GM18867 (cell line): Measurements from ENCODE around the gene CKLF.
"Not testable (repeated sequence)": the region's sequence is repeated elsewhere in the genome, so short reads cannot be mapped to it uniquely, and the experiment has no call there.

Source experiments
- ATAC-seq: cut with Tn5 transposase; IDR thresholded peaks from one replicate; pipeline ENCODE4 v1.9.1; 2021; ENCODE audit warnings: mild to moderate bottlenecking, moderate library complexity; ENCODE audit not compliant: unreplicated experiment

CKLF gene, protein sequence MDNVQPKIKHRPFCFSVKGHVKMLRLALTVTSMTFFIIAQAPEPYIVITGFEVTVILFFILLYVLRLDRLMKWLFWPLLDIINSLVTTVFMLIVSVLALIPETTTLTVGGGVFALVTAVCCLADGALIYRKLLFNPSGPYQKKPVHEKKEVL

DNA sequence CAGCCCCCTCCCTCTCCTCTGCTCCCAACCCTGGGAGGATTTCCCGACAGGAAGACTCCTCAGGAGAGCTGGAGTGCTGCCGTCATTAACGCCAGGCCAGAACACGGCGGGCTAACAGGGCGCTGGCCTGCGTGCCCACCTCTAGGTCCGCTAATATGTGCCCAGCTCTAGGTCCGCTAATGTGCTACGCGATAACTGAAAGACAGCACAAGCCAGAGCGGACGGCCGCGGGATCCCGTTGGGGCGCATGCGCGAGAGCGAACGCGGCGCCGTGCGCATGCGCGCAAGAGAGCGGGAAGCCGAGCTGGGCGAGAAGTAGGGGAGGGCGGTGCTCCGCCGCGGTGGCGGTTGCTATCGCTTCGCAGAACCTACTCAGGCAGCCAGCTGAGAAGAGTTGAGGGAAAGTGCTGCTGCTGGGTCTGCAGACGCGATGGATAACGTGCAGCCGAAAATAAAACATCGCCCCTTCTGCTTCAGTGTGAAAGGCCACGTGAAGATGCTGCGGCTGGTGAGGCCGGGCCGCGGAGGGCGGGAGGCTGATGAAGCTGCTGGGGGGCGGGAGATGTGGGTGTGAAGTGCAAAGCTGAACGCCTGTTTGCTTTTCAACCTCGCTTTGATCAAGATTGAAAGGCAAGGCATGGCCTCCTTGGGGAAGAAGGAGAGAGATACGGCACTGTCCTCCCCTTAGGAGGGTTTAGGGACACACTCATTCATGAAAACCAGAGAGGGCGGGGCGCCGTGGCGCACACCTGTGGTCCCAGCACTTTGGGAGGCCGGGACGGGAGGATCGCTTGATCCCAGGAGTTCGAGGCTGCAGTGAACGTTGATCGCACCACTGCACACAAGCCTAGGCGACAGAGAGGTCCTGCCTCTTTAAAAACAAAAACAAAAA is at the start of gene CKLF:
Gene CKLF, plus strand, starts transcription at position 291 of the 892 bp plus-strand sequence. Its CDS starts 140 bp downstream, at position 431.
- peak; percentile 78 for ATAC-seq

DNA sequence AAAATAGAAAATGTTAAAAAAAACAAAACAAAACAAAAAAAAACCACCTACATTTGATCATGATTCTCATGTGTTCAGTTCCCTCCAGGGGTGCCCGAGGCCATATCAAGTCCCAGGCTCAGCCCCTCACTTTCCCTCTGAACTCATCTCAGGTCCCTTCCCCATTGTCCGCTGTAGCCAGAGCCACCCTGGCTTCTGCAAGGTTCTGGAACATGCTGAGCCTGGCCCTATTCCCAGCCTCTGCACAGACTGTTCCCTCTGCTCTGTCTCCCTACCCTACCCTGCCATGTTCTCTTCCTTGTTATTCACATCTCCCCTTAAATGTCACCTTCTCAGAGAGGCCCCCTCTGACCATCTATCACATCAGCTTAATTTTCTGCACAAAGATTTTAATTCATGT is 49.3 kb upstream of the CKLF start:
- ATAC-seq, result no peak

DNA sequence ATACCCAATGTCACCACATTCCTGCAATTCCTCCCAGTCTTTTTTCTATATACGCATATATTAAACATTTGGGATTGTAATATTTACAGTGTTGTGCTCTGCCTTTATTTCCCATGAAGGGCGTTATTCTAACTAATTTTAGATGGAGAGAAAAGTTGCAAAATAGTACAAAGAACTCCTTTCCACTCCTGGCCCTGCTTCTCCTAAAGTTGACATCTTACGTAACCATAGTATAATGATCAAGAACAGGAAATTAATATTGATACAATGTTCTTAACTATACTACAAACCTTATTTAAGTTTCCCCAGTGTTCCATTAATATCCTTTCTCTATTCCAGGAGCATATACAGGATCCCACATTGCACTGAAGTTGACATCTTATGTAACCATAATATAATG is 48.8 kb upstream of the CKLF start:
- ATAC-seq, result no peak

DNA sequence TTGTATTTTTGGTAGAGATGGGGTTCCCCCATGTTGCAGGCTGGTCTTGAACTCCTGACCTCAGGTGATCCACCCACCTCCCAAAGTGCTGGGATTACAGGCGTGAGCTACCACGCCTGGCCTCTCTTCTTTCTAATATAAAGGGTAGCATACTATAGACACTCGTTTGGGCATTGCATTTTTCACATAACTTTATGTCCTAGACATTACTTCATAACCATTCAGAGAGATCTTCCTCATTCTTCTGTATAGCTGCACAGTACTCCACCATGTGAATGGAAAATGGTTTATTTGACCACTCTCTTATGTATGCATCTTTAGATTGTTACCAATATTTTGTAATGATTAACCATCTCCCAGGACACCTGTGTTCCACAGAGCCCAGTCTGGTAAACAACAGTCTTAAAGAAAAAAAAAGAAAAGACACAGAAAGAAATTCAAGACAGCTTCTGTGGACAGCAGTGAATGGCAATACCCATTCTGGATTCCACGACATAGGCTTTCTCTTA is 44.6 kb upstream of the CKLF start:
- no peak for ATAC-seq

DNA sequence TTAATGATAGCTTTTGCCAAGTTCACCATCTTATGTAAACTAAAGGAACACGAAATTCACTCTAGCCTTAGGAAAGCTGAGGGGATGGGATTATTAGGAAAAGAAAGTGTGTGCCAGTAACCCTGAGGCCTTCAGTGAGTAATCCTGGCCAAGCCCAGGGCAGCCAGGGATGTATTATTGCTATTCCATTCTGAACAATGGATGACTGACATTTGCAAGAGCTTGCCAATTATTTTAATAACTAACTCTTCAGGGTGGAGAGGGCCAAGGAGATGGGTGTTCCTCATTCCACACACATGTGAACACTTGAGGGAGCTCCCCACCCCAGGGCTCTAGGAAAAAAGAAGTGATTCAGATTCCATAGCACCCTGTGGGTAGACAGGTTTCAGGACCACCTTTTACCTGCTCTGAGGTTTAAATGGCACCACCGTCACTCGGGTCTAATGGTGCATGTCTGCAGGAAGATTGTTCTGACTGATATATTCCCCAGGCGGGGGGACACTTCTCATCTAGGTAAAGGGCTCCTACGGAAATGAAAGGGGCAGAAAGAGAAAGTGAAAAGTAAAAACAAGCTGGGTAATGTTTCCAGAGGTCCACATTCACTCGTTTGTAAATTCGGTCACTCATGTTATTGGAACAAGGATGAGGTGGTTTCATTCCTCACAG is 44.0 kb upstream of the CKLF start:
- ATAC-seq, result peak; percentile 42

DNA sequence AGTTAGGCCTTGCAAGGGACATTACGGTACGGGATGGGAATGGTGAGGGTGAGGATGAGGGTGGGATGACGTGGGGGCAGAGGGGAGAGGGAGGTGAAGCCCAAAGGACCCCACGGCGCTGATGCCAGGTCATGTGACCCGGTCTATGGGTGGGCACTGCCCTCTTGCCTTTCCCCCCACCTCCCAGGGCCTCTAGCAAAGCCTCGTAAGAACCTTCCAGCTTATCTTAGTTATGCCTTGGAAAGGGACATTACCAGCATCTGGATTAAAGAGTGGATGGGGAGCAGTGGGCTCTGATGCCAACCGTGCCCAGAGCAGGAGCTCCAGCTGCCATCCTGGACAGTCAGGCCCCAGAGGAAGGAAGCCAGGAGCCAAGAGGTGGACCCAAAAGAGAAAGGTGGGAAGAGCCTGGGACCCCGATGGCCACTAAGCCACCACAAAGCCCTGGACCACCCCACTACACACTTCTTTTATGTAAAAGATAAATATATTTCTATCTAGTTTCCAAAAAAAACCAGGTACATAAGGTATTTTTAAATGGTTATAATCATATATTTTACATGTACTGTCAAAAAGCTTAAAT is 43.4 kb upstream of the CKLF start:
- ATAC-seq, result no peak

DNA sequence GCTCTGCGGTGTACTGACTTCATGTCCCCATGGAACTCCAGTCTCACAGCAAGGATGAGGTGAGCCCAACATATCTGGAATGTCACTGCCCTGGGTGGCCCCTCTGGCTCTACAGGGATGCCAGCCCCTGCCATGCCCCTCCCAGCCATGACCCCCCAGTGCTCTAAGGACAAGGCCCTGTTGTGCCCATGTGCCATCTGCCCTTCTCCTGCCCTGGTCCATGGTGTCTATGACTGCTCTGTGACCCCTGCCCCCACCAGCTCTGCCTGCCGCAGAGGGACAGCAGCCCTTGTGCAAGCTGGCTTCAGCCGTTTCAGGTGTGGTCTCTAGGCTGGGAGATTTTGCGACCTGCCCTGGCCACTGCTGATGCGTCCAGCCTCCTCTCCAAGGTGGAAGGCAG is 42.8 kb upstream of the CKLF start:
- ATAC-seq, result no peak

DNA sequence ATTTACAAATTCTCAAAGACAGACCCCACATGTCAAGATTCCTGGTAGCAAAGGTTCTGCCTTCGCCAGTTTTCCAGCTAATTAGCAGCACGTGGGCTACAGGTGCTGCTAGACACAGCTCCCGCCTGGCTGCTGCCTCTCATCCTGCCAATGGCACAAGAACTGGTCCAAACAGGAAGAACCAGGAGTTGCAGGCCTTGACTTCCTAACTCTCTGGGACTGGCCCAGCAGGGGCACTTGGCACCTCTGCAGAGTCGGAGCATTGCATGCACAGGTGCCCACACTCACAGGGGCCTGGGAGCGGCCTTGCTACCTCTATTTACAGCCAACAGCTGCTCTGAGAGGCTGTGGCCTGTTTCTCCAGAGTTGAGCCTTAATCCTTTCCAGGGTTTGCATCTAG is 42.1 kb upstream of the CKLF start:
- no peak for ATAC-seq

DNA sequence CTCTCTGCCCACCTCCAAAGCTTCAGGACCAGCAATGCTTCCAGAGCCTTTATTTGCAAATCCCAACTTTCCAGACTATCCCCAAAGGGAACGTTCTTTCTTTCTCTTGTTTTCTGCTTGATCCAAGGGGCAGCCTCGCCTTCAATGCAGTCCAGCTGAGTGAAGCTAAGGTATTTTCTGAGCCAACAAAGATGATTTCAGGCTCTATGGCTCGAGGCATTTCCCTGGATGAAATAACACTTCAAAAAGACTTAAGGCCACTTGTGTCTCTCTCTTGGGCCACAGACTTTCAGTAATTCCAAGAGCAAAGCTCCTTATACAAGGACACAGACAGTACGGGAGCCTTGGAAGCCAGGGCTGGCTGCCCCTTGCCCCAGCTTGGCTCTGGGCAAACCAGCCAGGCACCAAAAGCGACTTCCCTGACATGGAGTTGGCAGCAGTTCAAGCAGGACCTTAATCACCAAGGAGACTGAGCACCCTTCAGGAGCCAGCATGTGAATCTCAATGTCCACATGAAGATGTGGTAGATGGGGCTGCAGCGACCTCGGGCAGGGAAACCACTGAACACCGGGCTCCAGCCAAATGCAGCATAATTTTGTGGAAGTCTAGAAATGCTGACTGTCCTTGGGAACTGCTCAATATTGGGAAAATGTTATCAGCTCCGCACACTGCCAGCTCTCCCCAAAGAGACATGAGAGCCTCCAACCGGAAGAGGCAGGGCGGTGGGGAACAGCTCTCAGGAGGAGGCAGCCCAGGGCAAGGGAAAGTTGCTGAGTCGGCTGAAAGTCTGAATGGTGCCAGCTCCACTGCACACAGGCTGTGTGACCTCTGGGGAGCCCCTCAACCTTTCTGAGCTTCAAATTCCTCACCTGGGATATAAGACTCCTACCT is 41.4 kb upstream of the CKLF start:
- no peak for ATAC-seq

DNA sequence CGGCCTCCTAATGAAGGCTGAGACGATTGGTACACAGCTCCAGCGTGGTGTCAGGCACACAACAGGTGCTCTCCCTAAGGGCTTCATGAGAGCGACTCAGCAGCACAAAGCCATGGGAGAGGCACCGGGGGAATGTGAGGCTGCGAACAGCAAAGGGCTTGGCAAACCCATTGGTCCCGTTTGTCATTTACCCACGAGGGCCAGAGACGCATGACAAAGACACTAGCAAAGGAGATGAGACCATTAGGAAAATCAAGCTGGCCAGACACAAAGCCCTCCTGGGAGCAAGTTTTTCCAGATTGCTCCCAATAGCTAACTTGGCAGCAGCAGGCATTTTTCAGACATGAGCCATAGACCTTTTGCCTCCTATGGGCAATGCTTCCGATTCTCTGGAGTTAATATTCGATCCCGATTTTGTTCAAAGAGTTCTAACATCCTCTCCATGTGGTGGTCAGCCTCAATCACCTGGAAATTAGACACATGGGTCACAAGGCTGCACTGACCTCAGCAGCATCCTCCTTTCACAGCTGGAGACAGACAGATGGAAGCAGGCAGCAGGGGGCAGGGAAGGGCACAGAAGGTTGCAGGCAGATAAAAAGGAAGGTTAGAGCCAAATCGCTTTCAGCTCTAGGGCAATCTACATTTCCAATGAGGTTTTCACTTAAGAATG is 40.6 kb upstream of the CKLF start:
- ATAC-seq, result no peak

DNA sequence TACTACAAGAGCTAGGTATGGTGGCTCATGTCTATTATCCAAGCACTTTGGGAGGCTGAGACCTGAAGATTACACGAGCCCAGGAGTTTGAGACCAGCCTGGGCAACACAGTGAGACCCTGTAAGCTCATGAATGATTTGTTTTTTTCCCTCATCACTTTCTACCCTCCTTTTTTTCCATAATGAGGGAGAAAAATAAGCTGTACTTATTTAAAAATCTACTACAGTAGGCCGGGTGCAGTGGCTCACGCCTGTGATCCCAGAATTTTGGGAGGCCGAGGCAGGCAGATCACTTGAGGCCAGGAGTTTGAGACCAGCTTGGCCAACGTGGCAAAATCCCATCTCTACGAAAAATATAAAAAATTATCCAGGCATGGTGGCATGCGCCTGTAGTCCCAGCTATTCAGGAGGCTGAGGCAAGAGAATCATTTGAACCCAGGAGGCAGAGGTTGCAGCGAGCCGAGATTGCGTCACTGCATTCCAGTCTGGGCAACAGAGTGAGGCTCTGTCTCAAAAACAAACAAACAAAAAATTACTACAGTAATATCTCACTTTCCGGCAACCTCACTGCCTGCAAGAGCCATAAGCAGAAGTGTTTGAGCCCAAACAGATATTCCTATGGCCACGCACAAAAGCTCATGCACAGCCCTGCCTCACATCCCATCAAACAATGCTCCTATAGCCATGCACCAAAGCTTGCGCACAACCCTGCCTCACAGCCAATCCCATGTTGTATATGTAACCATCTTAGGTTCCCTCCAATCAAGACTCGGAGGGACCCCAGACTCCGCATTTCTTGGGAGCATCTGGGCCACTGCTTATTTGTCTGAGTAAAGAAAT is 39.9 kb upstream of the CKLF start:
- no peak for ATAC-seq

DNA sequence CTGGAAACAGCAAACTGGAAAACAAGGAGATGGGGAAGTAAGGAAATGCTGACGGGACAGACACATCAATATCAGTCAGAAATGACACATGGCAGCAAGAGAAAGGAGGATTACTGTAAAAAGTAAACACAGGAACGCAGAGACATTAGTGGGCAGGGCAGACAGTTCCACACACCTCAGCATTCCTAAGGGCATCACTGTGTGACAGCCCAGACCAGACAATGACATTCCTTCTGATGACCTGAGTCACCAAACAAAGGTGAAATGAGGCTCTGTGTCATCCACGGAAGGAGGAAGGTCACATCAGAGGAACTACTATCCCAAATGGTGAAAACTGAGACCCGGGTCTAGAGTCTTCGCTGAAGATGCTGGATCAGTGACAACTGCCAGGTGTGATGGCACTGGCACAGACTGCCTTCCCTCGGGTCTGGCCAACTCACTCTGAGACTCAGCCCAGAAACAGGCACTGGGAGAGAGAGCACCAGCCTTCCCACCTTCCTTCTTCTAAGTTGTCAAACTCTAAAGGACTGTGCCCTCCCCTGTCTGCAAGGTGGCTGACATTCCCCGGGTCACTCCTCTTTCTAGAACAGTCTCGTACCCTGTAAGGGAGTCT is 39.2 kb upstream of the CKLF start:
- ATAC-seq, result no peak

DNA sequence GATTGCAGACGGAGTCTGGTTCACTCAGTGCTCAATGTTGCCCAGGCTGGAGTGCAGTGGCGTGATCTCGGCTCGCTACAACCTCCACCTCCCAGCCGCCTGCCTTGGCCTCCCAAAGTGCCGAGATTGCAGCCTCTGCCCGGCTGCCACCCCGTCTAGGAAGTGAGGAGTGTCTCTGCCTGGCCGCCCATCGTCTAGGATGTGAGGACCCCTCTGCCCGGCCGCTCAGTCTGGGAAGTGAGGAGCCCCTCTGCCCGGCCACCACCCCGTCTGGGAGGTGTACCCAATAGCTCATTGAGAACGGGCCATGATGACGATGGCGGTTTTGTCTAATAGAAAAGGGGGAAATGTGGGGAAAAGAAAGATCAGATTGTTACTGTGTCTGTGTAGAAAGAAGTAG is 38.0 kb upstream of the CKLF start:
- ATAC-seq, result not testable (repeated sequence)

DNA sequence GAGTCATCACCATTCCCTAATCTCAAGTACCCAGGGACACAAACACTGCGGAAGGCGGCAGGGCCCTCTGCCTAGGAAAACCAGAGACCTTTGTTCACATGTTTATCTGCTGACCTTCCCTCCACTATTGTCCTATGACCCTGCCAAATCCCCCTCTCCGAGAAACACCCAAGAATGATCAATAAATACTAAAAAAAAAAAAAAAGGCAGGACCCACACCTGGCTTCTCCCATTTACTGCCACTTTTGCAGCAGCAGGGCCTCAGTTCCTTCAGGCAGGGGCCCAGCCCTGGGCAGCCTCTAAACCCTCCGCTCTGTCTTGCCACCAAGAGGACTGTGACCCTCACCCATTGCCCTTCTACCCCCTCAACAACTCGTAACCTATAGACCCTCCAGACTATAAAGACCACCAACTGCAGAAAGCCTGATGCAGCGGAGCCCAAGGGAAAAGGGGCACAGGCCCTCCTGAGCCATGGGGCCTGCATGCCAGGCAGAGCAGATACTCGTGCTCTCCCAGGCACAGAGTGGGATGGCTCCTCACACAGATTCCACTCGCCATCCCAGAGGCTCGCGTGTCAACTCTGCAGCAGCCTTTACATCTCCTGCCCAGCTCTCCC is 37.3 kb upstream of the CKLF start:
- ATAC-seq, result not testable (repeated sequence)

DNA sequence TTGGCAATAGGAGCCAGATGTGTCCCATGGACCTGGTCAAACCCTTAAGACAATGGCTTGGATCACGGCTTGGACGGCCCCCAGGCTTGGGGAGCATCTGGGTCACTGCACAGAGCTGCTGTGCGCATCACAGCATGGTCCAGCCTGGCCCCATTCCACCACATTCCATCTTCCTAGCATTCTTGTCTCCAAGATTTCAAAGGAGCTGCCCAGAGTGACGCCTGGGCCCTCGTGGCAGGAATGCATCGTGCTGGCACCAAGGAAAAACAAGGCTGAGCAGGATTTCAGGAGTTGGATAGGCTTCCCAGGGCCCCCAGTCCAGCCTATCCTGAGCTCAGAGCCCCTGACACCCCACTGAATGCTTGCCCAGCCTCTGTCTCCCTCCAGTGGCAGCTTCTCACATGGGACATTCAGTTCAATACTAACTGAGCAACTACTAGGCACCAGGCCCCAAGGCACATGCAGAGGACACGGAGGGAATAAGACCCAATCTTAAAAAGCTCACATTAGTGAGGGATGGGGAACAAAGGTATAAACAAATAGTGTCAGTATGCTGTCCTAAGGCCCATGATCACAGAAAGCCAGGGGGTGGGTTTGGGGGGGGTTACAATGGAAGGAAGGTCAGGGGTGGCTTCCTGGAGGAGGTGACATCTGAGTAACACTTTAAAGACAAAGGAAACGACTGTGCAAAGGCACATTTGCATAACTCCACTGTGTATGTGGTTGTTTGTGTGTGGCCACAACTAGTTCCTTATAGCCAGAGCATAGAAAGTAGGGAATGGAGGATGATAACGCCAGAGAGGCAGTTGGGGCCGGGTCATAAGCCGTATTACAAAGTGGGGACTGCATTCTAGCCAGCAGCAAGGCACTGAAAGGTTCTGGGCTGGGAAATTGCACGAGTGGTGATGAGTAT is 36.5 kb upstream of the CKLF start:
- peak; percentile 6 for ATAC-seq

DNA sequence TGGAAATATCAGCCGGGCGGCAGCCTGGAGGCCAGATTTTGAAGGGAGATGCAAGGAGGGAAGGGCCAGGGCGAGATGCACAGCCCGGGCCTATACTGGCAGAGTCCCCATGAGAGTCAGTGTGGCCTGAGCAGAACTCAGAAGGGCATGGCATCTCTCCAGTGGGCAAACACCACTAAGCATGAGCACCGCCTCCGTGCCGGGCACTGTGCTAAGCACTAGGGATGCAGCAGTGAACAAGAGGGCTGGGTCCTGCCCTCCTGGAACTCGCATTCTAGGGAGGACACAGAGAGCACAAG is 35.9 kb upstream of the CKLF start:
- no peak for ATAC-seq
